OCI-LY1 (cell line): ENCODE results near the gene PPP1R12B.
"Not testable (repeated sequence)": the region's sequence is repeated elsewhere in the genome, so short reads cannot be mapped to it uniquely, and the experiment has no call there.

Experiments
- H2AFZ ChIP-seq: fragments of 200-600 bp; sonication (generic), shearing (Covaris generic); 2 replicates; pipeline ENCODE4 v1.6.0; 2014; ENCODE audit warnings: antibody characterized with exemption, mild to moderate bottlenecking, low read length
- H3F3A ChIP-seq: fragments of 200-600 bp; sonication (generic), shearing (Covaris generic); 2 replicates; pipeline ENCODE4 v1.6.0; 2014; ENCODE audit warnings: mild to moderate bottlenecking, antibody characterized with exemption, low read length, moderate library complexity; ENCODE audit not compliant: insufficient read depth
- H3K27ac ChIP-seq: fragments of 200-600 bp; sonication (generic); 2 replicates; pipeline ENCODE4 v1.5.1; 2014; ENCODE audit warnings: low read length, mixed run types, mild to moderate bottlenecking, low read depth; ENCODE audit not compliant: poor library complexity, severe bottlenecking
- H3K27me3 ChIP-seq: fragments of 200-600 bp; sonication (generic); 2 replicates; pipeline ENCODE4 v1.6.0; 2014; ENCODE audit warnings: antibody characterized with exemption, mild to moderate bottlenecking, low read length, moderate library complexity; ENCODE audit not compliant: insufficient read depth
- H3K36me3 ChIP-seq: fragments of 200-600 bp; sonication (generic); 2 replicates; pipeline ENCODE4 v1.6.1; 2014; ENCODE audit warnings: mild to moderate bottlenecking, antibody characterized with exemption, low read length, moderate library complexity, mixed read lengths; ENCODE audit not compliant: insufficient read depth
- H3K4me1 ChIP-seq: fragments of 200-600 bp; sonication (generic); 2 replicates; pipeline ENCODE4 v1.5.1; 2014; ENCODE audit warnings: mild to moderate bottlenecking, low read length, moderate library complexity; ENCODE audit not compliant: insufficient read depth, severe bottlenecking
- H3K4me2 ChIP-seq: fragments of 200-600 bp; sonication (generic), shearing (Covaris generic); 2 replicates; pipeline ENCODE4 v1.6.1; 2014; ENCODE audit warnings: low read length
- H3K4me3 ChIP-seq: fragments of 200-600 bp; sonication (generic); 2 replicates; pipeline ENCODE4 v1.5.1; 2014; ENCODE audit warnings: low read length, low read depth, mild to moderate bottlenecking, mixed read lengths; ENCODE audit not compliant: poor library complexity, severe bottlenecking
- H3K79me2 ChIP-seq: fragments of 200-600 bp; shearing (Covaris generic); 2 replicates; pipeline ENCODE4 v1.6.1; 2016; ENCODE audit warnings: mixed run types, low read length, mixed read lengths; ENCODE audit not compliant: insufficient read depth
- H3K9ac ChIP-seq: fragments of 200-600 bp; sonication (generic), shearing (Covaris generic); 2 replicates; pipeline ENCODE4 v1.6.1; 2014; ENCODE audit warnings: mild to moderate bottlenecking, low read length, mixed read lengths
- H3K9me2 ChIP-seq: fragments of 200-600 bp; sonication (generic), shearing (Covaris generic); 2 replicates; pipeline ENCODE4 v1.6.1; 2014; ENCODE audit warnings: low read depth, mild to moderate bottlenecking, low read length, mixed read lengths
- H3K9me3 ChIP-seq: fragments of 200-600 bp; shearing (Covaris generic); 2 replicates; pipeline ENCODE4 v1.6.1; 2014; ENCODE audit warnings: low read length, mixed read lengths
- H4K20me1 ChIP-seq: fragments of 200-600 bp; sonication (generic), shearing (Covaris generic); 2 replicates; pipeline ENCODE4 v1.6.0; 2016; ENCODE audit warnings: mild to moderate bottlenecking, low read length; ENCODE audit not compliant: insufficient read depth
- CTCF ChIP-seq: fragments of 200-600 bp; sonication (generic), shearing (Covaris generic); IDR thresholded peaks from 2 replicates; pipeline ENCODE4 v1.5.1; 2017; ENCODE audit warnings: mild to moderate bottlenecking, antibody characterized with exemption, low read length, moderate library complexity, mixed read lengths
- EZH2 ChIP-seq: fragments of 200-600 bp; sonication (generic), shearing (Covaris generic); IDR thresholded peaks from 2 replicates; pipeline ENCODE4 v1.8.0; 2017; ENCODE audit warnings: borderline replicate concordance, mixed run types, mild to moderate bottlenecking, antibody characterized with exemption, low read length, moderate library complexity, mixed read lengths

Gene PPP1R12B

GRCh38 chr1:202380535-202380934 is 32.0 kb downstream of the PPP1R12B start:
- H4K20me1 ChIP-seq, H3K4me3 ChIP-seq, H3K9me2 ChIP-seq, H3K79me2 ChIP-seq, H3F3A ChIP-seq, H3K4me1 ChIP-seq, H3K36me3 ChIP-seq, H3K4me2 ChIP-seq, H3K27ac ChIP-seq, H3K9ac ChIP-seq, H2AFZ ChIP-seq, H3K27me3 ChIP-seq, H3K9me3 ChIP-seq: not testable (repeated sequence)

- H3K27ac ChIP-seq, H3K9me2 ChIP-seq, H3K4me2 ChIP-seq, H3F3A ChIP-seq, H3K79me2 ChIP-seq, H3K36me3 ChIP-seq, H4K20me1 ChIP-seq, H3K4me1 ChIP-seq, H3K4me3 ChIP-seq, H2AFZ ChIP-seq, H3K27me3 ChIP-seq, H3K9me3 ChIP-seq, H3K9ac ChIP-seq: not testable (repeated sequence)
These were observed 33.4 kb downstream of the PPP1R12B start for GRCh38 chr1:202381867-202382266.

GRCh38 chr1:202395831-202396230 is 47.3 kb downstream of the PPP1R12B start:
- H3K4me3 ChIP-seq, H3F3A ChIP-seq, H3K4me1 ChIP-seq, H3K4me2 ChIP-seq, H2AFZ ChIP-seq, H3K79me2 ChIP-seq, H3K27me3 ChIP-seq, H3K9ac ChIP-seq, H4K20me1 ChIP-seq, H3K36me3 ChIP-seq, H3K9me3 ChIP-seq, H3K9me2 ChIP-seq, H3K27ac ChIP-seq: not testable (repeated sequence)

- H3K4me2 ChIP-seq: no peak overlapping the region
- no peak overlapping the region for H3K9ac ChIP-seq
- H2AFZ ChIP-seq: no peak overlapping the region
- H3F3A ChIP-seq: no peaks in the 10 kb centered on the region
- no peaks in the 10 kb centered on the region for H3K36me3 ChIP-seq
- no peak overlapping the region for H3K4me3 ChIP-seq
- no peaks in the 10 kb centered on the region for H3K4me1 ChIP-seq
- no peaks in the 10 kb centered on the region for H3K27me3 ChIP-seq
- H3K27ac ChIP-seq: no peak overlapping the region
- H4K20me1 ChIP-seq: no peaks in the 10 kb centered on the region
- no peak for TF ChIP-seq CTCF
- TF ChIP-seq EZH2: no peak
- H3K9me3 ChIP-seq: no peaks in the 10 kb centered on the region
- no peaks in the 10 kb centered on the region for H3K9me2 ChIP-seq
- H3K79me2 ChIP-seq: no peaks in the 10 kb centered on the region
These were observed 48.8 kb downstream of the PPP1R12B start for GRCh38 chr1:202397256-202397655.

GRCh38 chr1:202398439-202398838 is 49.9 kb downstream of the PPP1R12B start:
- not testable (repeated sequence) for H3K79me2 ChIP-seq, H3K9me3 ChIP-seq, H3K9me2 ChIP-seq, H3F3A ChIP-seq, H3K27me3 ChIP-seq, H2AFZ ChIP-seq, H4K20me1 ChIP-seq, H3K4me1 ChIP-seq, H3K4me2 ChIP-seq, H3K27ac ChIP-seq, H3K36me3 ChIP-seq, H3K9ac ChIP-seq, H3K4me3 ChIP-seq

GRCh38 chr1:202401771-202402170 is 53.3 kb downstream of the PPP1R12B start:
- H3K27me3 ChIP-seq, H3K79me2 ChIP-seq, H3K4me3 ChIP-seq, H3K27ac ChIP-seq, H3K9me2 ChIP-seq, H4K20me1 ChIP-seq, H3K9ac ChIP-seq, H3K4me2 ChIP-seq, H3K36me3 ChIP-seq, H3K9me3 ChIP-seq, H3K4me1 ChIP-seq, H3F3A ChIP-seq, H2AFZ ChIP-seq: not testable (repeated sequence)

- not testable (repeated sequence) for H3K27me3 ChIP-seq, H3K4me1 ChIP-seq, H3K79me2 ChIP-seq, H3K9me3 ChIP-seq, H2AFZ ChIP-seq, H4K20me1 ChIP-seq, H3F3A ChIP-seq, H3K36me3 ChIP-seq, H3K4me2 ChIP-seq, H3K4me3 ChIP-seq, H3K9ac ChIP-seq, H3K9me2 ChIP-seq, H3K27ac ChIP-seq
These were observed 54.9 kb downstream of the PPP1R12B start for GRCh38 chr1:202403381-202403780.
